GM18526 (cell line): Measurements from ENCODE around the gene PSMG3.

Experiments used
- POLR2A ChIP-seq: IDR thresholded peaks from 3 replicates; pipeline ENCODE4 v1.6.1; 2011; ENCODE audit not compliant: insufficient read length; ENCODE audit errors: extremely low read depth

The PSMG3 gene

GRCh38 chr7:1557006-1557405 is 12.8 kb downstream of the PSMG3 start:
- no peak for TF ChIP-seq POLR2A

DNA sequence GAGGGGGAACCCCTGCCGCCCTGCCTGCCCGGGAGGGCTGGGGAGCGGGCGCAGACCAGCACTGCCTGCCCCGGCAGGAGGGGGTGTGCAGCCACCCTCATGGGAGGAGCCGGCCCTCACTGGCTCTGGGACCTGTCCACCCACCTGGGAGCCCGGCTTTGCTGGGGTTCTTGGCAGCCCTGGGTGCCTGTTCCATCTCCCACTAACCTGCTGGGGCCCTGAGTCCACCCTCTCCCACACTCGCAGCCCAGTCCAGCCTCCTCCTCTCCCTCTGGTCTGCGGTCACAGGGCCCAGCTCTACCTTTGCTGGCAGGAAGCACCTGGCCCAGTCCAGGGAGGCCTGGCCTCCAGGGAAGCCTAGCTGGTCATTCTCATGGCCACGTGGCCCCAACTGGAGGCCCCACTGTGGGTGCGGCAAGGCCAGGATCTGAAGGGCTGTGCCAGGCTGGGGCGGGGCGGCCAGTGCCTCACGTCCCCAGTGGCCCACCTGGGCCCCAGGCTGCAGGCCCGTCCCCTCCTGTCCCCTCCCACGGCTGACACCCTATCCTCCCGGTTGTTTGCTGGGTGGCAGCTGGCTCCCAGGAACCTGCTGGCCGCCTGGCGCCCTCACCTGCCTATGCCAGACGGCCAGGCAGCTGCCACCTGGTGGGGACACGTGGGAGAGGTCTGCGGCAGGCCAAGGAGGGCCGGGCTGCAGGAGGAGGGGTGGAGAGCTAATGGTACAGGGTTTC is 13.9 kb downstream of the PSMG3 start, which contains the start of gene TMEM184A:
TMEM184A (minus strand) TSS at position 393 of the 731 bp plus-strand sequence. CDS start 721 bp downstream, outside the sequence.
- TF ChIP-seq POLR2A, result no peak

DNA sequence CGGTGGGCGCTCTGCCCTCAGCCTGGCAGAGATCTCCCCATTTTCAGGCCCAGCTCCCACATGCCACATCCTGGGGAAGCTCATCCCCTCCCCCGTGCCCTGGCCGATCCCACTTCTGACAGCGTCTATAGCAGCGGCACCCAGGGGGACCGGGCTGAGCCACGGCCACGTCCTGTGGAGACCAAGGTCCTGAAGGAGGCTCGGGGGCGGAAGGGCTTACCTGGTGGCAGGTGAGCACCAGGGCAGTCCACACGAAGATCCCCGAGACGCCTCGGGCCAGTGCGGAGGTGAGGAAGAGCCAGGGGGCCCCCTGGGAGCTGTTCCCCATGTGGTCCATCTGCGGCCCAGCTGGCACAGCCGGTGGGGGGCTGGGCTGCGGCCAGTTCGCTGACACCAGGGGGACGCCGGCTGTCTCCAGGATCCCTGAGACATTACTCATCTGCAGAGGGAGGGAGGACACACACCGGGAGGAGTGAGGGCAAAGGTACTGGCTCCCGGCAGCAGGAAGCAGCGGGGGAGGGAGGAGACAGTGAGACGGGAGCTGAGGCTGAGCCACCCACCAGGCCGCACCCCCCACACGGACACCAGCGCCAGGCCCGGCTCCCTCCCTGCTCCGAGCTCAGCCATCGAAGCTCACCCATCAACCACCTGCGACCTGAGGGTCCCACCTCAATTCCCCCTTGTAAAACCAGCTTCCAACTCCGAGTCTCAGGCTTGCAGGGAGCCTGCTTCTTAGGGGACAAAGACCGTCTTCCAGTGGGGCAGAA is 14.6 kb downstream of the PSMG3 start:
- TF ChIP-seq POLR2A, result no peak

DNA sequence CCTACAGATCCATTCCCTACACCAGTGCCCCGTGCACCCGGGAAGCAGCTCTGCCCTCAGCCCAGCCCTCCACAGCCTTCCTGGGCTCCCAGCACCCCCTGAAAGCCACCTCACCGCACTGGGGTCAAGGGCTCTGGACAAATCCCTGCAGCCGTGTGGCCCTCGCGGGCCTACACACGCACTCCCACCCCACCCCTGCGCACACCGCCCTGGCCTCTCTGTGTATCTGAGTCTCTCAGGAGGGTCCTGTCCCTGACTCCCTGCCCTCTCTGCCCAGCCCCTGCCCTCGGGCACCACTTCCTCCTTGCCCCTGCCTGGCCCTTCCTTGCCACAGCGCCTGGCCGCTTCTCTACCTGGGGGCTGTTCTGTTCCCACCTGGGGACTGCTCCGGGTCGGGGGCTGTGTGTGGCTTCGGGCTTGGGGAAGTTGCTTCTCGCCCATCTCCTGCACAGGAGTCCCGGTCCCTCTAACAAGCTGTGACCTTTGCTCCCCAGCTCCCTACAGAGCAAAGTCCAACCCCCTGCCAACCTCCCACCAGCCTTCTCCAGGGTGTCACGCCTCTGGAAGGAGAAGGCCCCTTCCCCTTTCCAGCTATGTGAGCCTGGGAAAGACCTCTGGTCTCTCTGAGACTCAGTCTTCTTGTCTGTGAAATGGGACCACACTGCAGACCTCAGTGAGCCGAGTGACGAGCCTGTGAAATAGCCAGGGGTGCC is 15.3 kb downstream of the PSMG3 start:
- TF ChIP-seq POLR2A, result no peak

GRCh38 chr7:1553512-1554210 is 16.2 kb downstream of the PSMG3 start:
- no peak for TF ChIP-seq POLR2A

DNA sequence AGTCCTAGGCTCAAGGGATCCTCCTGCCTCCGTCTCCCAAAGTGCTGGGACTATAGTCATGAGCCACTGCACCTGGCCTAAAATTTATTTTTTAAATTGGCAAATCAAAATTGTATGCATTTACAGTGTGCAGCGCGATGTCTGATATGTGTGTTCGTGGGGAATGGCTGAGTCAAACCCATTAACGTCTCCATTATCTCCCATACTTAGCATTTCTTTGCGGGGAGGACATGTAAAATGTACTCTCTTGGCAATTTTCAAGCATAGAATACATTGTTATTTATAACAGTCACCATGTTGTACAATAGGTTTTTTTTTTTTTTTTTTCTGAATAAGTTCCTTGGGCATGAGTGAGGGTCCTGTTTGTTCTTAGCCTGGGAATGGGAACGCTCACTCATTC is 17.6 kb downstream of the PSMG3 start:
- TF ChIP-seq POLR2A, result no peak

- TF ChIP-seq POLR2A, result no peak
Measured at GRCh38 chr7:1550846-1551155, 19.0 kb downstream of the PSMG3 start.

GRCh38 chr7:1550005-1550845 is 19.6 kb downstream of the PSMG3 start:
- no peak for TF ChIP-seq POLR2A

GRCh38 chr7:1549357-1550004 is 20.4 kb downstream of the PSMG3 start:
- TF ChIP-seq POLR2A, result no peak

DNA sequence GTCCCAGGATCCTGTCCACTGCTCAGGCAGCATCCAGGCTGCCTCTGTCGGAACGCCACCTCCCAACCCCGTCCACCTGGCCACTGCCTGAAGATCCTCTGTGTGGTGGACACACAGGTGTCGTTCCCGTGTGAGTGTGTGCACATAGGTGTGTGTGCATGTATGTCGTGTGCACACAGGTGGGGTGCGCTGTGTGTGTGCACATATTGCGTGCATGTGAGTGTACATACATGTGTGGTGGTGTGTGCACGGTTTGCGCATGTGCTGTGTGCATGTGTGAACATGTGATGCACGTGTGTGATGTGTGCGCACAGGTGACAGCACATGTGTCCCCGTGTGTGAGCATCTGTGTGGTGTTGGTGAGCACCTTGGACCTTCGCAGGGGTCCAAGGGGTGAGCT is 20.9 kb downstream of the PSMG3 start:
- TF ChIP-seq POLR2A, result no peak

DNA sequence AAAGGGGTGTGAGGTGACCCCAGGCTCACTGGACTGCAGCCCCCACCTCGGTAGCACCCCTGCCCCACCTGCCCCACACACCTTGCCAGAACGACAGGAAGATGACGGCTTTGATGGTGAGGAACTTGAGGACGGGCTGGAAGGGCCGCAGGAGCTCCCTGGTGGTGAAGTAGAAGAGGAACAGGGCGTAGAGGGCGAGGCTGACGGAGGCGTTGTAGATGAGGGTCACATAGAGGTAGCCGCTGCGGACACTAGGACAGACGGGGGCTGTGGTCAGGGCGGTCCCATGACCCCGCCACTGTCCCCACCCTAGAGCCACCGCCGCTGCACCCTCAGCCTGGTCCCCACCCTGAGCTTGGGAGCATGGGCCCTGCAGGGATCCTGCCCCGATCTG is 21.4 kb downstream of the PSMG3 start:
- no peak for TF ChIP-seq POLR2A

GRCh38 chr7:1547777-1548437 is 21.9 kb downstream of the PSMG3 start:
- TF ChIP-seq POLR2A, result no peak

- TF ChIP-seq POLR2A, result no peak
Measured at GRCh38 chr7:1546909-1547776, 22.7 kb downstream of the PSMG3 start.
